NCI-H2227 treated with DMSO at 0.1 percent for 48 hours (cell line): Measurements from ENCODE around the gene CCDC157.

Experiments
- DNase-seq: peaks from one replicate; lab custom pipeline; 2025; lab: John Stamatoyannopoulos, UW

Gene CCDC157

DNA sequence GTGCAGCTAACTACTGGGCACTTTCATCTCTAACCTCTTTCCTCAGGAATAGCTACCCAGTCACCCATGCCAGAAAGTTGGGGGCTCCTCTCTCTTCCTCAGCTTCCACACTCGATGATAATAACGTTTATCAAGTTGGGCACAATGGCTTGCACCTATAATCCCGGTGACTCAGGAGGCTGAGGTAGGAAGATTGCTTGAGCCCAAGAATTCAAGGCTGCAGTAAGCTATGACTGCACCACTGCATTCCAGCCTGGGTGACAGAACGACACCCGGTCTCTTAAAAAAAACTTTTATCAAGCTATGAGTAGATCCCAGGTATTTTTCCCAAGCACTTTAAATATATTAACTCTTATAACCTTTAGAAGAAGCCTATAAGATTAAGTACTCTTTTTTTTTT is 2.2 kb upstream of the CCDC157 start:
- no peak for DNase-seq

DNA sequence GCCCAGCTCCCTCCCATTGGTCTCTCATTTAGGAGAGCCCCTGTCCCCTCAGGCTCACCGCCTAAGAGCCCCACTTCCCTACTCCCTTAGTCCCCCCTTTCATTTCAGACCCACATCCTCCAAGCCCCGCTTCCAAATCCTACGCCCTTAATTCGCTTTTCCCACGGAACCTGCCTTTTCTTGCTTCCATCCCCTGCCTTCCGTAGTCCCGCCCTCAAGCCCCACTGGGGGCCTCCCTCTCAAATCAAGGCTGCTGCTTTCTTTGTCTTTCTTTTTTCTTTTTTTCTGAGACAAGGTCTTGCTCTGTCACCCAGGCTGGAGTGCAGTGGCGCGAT is 396 bp downstream of the CCDC157 start:
- no peak for DNase-seq

- no peak for DNase-seq
These were observed 926 bp downstream of the CCDC157 start for GRCh38 chr22:30357650-30358215.

GRCh38 chr22:30358541-30358940 is 1.7 kb downstream of the CCDC157 start:
- no peak for DNase-seq

GRCh38 chr22:30361916-30362650 is 5.3 kb downstream of the CCDC157 start:
- no peak for DNase-seq

DNA sequence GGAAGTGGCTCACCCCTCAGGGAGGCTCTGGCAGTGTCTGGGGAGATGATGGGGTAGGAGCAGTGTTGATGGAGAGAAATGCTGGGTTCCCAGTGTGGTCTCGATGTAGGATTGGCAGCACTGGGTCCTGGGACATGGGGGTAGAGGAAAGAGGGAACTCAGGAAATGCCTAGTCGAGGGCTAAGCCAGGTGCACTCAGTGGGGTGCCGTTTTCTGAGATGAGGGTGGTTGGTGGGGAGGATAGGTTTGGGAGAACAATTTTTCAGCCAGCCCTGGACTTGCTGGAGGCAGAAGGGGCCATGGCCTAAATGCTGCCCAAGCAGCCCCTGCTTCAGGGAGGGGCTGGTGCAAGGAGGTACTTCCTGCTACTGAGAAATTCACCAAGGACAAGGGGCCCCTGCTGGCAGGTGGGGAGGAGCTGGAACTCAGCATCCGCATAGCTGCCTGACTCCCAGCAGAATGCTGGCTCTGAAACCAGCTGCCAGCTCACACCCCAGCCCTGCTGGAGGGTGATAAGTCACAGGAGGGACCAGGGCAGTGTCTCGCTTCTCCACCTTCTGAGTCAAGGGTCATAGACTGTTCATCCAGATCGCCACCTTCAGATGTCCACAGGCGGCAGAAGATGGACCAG is 6.0 kb downstream of the CCDC157 start:
- DNase-seq, result no peak

DNA sequence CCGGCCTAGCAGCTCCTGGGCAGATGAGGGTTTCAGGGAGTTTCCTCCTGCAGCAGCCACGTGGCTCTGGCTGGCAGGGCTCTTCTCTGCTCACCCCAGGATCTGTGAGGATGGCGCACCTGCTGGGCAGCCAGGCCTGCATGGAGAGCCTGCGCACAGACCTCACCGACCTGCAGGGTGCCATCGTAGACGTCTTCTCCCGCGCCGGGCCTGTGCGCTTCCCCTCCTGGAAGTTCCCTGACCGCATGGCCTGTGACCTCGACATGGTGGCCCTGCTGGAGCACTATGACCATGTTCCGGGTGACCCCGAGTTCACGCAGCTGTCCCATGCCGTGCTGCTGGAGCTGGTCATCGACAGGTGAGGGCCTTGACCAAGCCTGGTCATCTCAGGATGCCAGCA is 9.1 kb downstream of the CCDC157 start:
- DNase-seq, result no peak

DNA sequence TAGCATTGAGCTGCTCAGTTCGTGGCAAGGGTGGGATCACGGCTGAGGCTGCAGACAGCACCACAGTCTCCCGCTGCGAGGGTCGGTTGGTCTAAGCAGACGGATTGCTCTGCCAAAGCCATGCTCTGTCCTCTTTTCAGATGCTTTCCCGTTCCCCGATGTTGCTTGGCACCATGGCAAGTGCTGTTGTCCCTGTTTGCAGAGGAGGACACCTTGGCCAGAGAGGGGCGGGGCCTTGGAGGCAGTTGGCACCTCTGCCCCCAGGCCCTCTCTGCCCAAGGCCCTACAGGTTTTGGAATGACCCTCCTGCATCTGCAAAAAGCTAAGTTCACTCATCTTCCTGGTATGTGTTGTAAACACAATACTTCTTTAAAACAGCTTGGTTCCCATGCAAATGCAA is 11.6 kb downstream of the CCDC157 start:
- DNase-seq, result no peak

GRCh38 chr22:30370641-30371230 is 13.9 kb downstream of the CCDC157 start:
- no peak for DNase-seq

DNA sequence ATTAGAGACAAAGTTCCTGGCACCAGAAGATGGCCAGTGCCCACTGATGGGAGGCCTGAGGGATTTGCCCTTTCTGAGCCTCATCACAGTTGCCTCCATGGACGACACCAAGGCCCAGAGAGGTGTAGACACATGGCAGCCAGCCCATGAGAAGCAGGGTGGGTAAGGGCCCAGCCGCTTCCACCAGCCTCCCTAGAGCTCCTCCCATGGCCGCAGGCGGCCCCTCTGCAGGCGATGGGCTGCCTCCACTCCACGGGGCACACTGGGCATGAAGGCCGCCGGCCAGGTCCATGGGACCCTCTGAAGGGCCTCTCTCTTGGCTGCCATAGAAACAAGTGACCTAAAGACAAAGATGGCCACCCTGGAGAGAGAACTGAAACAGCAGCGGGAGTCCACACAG is 14.5 kb downstream of the CCDC157 start:
- no peak for DNase-seq

- no peak for DNase-seq
These were observed 15.2 kb downstream of the CCDC157 start for GRCh38 chr22:30371981-30372380.

DNA sequence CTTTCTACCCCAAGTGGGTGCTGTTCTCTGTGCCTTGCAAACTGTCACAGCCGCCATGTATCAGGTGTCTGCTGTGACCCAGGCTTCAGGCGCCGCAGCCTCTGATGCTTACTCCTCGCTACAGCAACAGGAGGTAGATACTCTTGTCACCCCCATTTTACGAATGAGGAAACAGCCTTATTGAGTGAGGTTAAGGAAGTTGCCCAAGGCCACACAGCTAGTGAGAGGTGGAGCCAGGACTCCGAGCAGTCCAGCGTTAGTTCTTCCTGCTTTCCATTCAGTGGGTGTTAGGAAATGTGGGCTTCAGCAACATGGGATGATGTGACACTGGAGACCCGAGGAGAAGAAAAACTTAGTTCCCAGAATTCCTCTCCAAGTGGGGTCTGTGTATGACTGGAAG is 16.1 kb downstream of the CCDC157 start:
- no peak for DNase-seq

GRCh38 chr22:30373331-30374325 is 16.8 kb downstream of the CCDC157 start:
- DNase-seq, result no peak

DNA sequence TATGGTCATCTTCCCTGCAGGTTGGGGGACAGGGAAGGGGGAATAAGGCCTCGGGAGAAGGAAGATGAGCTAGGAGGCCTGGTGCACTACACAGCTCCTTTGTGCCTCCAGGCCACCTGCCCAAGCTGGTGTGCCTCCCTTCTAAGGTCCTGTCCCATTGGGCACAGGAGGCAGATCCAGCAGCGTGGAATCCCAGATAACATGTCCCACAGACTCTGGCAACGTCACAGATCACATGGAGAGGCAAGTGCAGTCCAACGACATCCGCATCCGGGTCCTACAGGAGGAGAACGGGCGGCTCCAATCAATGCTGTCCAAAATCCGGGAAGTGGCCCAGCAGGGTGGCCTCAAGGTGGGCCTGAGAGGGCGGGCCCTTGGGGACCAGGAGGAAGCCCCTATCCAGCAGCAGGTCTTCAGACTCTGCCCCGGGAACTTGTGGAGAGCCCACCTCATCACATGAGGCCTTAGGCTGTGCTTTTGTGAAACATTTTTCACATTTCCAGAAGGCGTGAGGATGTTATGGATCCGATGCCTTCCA is 18.6 kb downstream of the CCDC157 start:
- no peak for DNase-seq

GRCh38 chr22:30380011-30380410 is 23.2 kb downstream of the CCDC157 start:
- DNase-seq, result no peak

DNA sequence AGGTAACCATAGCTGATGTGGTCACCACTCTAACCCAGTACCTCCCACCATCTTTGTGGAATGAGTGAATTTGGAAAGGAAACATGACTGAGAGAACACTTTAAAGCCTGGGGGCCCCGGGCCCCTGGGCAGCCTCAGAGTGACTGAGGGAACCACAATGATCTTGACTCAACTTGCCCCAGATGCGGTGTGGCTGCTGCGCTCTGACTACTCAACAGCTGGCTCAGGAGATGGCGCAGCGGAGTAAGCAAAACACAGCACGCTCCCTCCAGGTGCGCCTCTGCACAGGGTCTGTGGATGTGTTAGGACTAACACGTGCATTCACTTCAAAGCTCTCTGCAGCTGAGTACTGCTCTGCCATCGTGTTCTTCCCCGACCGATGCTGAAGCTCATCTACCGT is 24.5 kb downstream of the CCDC157 start:
- no peak for DNase-seq

GRCh38 chr22:30382340-30382739 is 25.5 kb downstream of the CCDC157 start:
- no peak for DNase-seq

GRCh38 chr22:30383061-30383460 is 26.3 kb downstream of the CCDC157 start:
- DNase-seq, result no peak

DNA sequence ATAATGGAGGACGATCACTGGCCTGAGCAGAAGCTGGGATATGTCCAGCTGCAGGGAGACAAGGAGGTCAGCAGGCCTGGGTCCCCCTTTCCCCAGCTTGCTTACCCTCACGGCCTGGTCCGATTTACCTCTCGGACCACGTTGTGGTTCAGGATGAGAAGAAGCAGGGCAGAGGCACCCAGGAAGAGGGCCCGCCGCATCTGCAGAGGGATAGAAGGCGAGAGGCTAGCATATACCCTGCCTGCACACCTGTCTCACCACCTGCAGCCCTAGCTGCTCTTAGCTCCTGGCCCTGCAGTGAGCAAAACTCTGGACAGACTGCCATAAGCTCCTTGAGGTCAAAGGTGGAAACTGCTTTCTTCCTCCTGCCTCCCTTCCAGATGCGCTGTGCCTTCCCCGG is 29.1 kb downstream of the CCDC157 start:
- DNase-seq, result no peak

DNA sequence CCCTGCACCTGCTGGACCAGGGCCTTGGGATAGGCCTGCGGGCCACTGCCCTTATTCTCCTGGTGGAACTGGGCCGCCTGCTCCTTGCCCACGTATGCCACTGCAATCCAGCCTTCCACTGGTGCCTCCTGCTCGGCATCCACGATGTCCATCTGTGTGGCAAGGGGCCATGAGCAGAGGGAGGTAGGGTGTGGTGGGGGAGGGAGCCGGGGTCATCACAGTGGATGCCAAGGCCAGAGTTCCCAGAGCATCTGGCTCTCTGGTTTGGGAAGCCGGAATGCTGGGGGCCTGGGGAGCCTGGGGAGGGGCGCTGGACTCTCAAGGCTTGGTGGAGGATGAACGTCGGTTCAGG is 29.8 kb downstream of the CCDC157 start:
- DNase-seq, result no peak

DNA sequence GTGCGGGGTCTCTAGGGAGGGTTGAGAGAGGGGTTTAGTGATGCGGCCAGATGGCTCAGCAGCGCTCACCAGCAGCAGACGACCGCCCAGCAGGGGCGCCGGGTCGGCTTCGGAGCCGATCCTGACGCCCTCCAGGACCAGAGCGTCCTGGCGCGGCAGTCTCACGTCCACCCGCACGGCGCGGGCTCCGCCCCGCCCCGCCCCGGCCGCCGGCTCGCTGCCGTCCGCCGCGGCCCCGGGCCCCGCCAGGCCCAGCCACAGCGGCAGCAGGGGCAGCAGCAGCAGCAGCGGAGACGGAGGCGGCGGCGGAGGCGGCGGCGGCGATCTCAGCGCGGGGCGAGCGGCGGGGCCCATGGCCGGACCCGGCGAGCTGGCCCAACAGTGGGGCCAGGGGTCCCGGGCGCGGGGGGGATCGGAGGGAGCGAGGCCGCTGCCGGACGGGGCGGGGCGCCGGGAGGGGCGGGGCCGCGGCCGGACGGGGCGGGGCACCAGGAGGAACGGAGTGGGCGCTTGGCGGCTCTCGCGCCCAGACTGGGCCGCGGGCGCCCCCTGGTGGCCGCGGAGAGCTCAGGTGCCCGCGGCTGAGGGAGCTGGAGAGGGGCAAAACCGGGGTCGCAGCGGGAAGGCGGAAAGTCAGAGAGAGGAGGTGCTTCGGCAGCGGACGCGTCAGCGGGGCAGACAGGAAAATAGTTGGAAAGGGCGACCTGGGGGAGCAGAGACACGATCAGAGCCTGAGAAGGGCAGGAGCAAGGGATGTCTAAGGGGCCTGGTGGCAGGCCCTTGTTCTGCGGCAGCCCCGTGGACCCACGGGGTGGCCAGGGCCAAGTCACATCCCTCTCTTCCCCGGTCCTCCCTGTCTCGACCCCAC is 30.4 kb downstream of the CCDC157 start, which contains the start of gene RNF215:
RNF215 (minus strand) TSS at position 452 of the 868 bp plus-strand sequence; CDS start at position 354, 98 bp downstream.
- DNase-seq, result peak; percentile 71
